ENCODE results near the gene ZNF587.
A peak's percentile ranks its signal among the peaks of the same experiment; 100 is the strongest.
"Not testable (repeated sequence)": the region's sequence is repeated elsewhere in the genome, so short reads cannot be mapped to it uniquely, and the experiment has no call there.

ZNF587 gene

GRCh38 chr19:57849666-57850473 is at the start of gene ZNF587:
Gene ZNF587 (plus strand): TSS chr19:57849859. CDS start chr19:57850039, 180 bp downstream.
- Mint-ChIP-seq H3K4me3 (peak within 1 kb of the TSS; percentile 86), H3K36me3 (ENCODE audit: low read depth) (peaks cover 50% of the 10 kb centered on the region), H3K4me1 (ENCODE audit: low read depth) (peaks cover 16% of the 10 kb centered on the region), H3K27ac (peak within 1 kb of the TSS; percentile 87)
- H3K27me3 Mint-ChIP-seq (ENCODE audit: low read depth); H3K9me3 Mint-ChIP-seq: not testable (repeated sequence)

GRCh38 chr19:57800696-57801095 is 49.0 kb upstream of the ZNF587 start:
- Mint-ChIP-seq H3K27ac (no peak overlapping the region), H3K36me3 (ENCODE audit: low read depth) (peaks cover 46% of the 10 kb centered on the region), H3K4me1 (ENCODE audit: low read depth) (peaks cover 19% of the 10 kb centered on the region), H3K27me3 (ENCODE audit: low read depth) (no peaks in the 10 kb centered on the region), H3K9me3 (peaks cover 1% of the 10 kb centered on the region), H3K4me3 (no peak overlapping the region)

DNA sequence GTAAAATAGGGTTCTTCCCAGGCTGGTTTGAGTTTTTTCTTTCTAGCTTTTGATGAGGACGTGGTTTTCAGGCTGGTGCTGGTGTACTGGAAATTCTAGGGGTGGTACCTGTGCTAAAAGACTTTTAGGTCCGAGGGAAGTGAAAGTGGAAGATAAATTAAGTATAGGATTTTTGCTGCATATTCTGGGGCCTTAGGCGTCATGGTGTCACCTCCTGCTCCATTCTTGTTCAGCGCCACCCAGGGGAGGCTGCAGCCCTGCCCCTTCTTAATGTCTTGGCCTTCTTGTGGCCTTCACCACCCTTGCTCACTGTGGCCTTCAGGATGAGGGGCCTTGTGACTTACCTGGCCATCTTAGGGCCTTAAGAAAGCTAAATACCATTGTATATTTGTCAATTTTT is 47.4 kb upstream of the ZNF587 start:
- H3K4me3 Mint-ChIP-seq = no peak overlapping the region
- no peaks in the 10 kb centered on the region for H3K27me3 Mint-ChIP-seq (ENCODE audit: low read depth)
- H3K4me1 Mint-ChIP-seq (ENCODE audit: low read depth) = peaks cover 19% of the 10 kb centered on the region
- H3K36me3 Mint-ChIP-seq (ENCODE audit: low read depth) = peaks cover 44% of the 10 kb centered on the region
- no peak overlapping the region for H3K27ac Mint-ChIP-seq
- no peaks in the 10 kb centered on the region for H3K9me3 Mint-ChIP-seq

GRCh38 chr19:57803265-57803593 is 46.4 kb upstream of the ZNF587 start:
- peak overlapping the region; percentile 73 for H3K4me3 Mint-ChIP-seq
- H3K27me3 Mint-ChIP-seq (ENCODE audit: low read depth) = no peaks in the 10 kb centered on the region
- peaks cover 19% of the 10 kb centered on the region for H3K4me1 Mint-ChIP-seq (ENCODE audit: low read depth)
- H3K9me3 Mint-ChIP-seq = no peaks in the 10 kb centered on the region
- peaks cover 51% of the 10 kb centered on the region for H3K36me3 Mint-ChIP-seq (ENCODE audit: low read depth)
- peak overlapping the region; percentile 50 for H3K27ac Mint-ChIP-seq

DNA sequence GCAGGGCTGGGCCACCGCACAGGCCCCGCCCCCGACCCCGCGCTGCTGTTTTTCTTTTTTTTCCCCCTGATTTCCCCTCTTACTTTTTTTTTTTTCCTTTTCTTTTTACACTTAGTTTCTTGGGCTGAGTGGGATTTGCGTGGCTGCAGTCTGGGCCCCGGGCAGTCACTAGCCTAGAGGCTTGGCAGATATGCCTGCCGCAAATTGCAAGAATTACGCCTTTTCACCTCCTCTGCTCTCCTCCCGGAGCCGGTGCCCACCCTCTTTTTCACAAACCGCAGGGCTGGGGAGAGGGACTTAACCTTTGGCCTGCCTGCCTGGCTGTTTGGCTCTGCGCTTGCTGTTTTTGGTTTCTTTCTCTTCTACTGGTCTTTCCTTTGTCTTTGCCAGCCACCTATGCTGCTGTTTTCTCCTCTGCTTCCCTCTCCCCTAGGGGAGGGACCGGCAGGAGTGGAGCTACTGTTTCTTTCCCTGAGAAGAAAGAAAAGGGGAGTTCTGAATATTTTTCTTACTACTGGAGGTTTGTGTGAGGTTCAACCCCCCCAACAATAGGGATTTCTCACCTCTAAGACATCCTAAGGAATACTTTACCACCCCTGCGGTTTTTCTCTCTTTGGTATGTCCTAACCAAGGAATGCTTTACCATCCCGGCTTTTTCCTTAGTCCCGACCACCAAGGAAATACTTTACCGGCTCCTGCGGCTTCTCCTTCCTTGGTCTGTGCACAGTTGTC is 45.9 kb upstream of the ZNF587 start:
- Mint-ChIP-seq H3K27ac (peak overlapping the region; percentile 50), H3K36me3 (ENCODE audit: low read depth) (peaks cover 56% of the 10 kb centered on the region), H3K4me1 (ENCODE audit: low read depth) (peaks cover 19% of the 10 kb centered on the region), H3K4me3 (peak overlapping the region; percentile 73), H3K27me3 (ENCODE audit: low read depth) (no peaks in the 10 kb centered on the region), H3K9me3 (no peaks in the 10 kb centered on the region)

GRCh38 chr19:57807541-57807940 is 42.1 kb upstream of the ZNF587 start:
- H3K27me3 Mint-ChIP-seq (ENCODE audit: low read depth) = no peaks in the 10 kb centered on the region
- no peak overlapping the region for H3K4me3 Mint-ChIP-seq
- peaks cover 58% of the 10 kb centered on the region for H3K36me3 Mint-ChIP-seq (ENCODE audit: low read depth)
- peaks cover 17% of the 10 kb centered on the region for H3K4me1 Mint-ChIP-seq (ENCODE audit: low read depth)
- H3K9me3 Mint-ChIP-seq = no peaks in the 10 kb centered on the region
- no peak overlapping the region for H3K27ac Mint-ChIP-seq

DNA sequence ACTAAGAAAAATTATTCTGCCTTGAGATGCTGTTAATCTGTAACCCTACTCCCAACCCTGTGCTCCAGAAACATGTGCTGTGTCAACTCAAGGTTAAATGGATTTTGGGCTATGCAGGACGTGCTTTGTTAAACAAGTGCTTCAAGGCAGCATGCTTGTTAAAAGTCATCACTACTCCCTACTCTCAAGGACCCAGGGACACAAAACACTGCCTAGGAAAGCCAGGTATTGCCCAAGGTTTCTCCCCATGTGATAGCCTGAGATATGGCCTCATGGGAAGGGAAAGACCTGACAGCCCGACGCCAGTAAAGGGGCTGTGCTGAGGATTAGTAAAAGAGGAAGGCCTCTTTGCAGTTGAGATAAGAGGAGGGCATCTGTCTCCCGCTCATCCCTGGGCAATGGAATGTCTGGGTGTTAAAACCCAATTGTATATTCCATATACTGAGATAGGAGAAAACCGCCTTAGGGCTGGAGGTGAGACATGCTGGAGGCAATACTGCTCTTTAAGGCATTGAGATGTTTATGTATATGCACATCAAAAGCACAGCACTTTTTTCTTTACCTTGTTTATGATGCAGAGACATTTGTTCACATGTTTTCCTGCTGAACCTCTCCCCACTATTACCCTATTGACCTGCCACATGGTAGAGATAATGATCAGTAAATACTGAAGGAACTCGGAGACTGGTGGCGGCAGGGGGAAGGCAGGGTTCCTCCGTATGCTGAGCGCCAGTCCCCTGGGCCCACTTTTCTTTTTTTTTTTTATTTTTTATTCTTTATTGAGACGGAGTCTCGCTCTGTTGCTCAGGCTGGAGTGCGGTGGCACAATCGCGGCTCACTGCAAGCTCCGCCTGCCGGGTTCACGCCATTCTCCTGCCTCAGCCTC is 39.0 kb upstream of the ZNF587 start:
- not testable (repeated sequence) for H3K9me3 Mint-ChIP-seq; H3K27me3 Mint-ChIP-seq (ENCODE audit: low read depth); H3K4me3 Mint-ChIP-seq; H3K27ac Mint-ChIP-seq
- Mint-ChIP-seq H3K36me3 (ENCODE audit: low read depth) (peaks cover 41% of the 10 kb centered on the region), H3K4me1 (ENCODE audit: low read depth) (peaks cover 28% of the 10 kb centered on the region)

GRCh38 chr19:57812226-57812625 is 37.4 kb upstream of the ZNF587 start:
- H3K4me1 Mint-ChIP-seq (ENCODE audit: low read depth) = peaks cover 31% of the 10 kb centered on the region
- H3K9me3 Mint-ChIP-seq = no peaks in the 10 kb centered on the region

GRCh38 chr19:57812975-57813820 is 36.5 kb upstream of the ZNF587 start:
- not testable (repeated sequence) for H3K27me3 Mint-ChIP-seq (ENCODE audit: low read depth); H3K9me3 Mint-ChIP-seq
- peak overlapping the region; percentile 75 for H3K4me3 Mint-ChIP-seq
- H3K4me1 Mint-ChIP-seq (ENCODE audit: low read depth) = peaks cover 31% of the 10 kb centered on the region
- peaks cover 25% of the 10 kb centered on the region for H3K36me3 Mint-ChIP-seq (ENCODE audit: low read depth)
- H3K27ac Mint-ChIP-seq = peak overlapping the region; percentile 75

More at GRCh38 chr19:57812226-57812625, 37.4 kb upstream of the ZNF587 start:
- Mint-ChIP-seq H3K27ac (peak overlapping the region; percentile 43), H3K36me3 (ENCODE audit: low read depth) (peaks cover 32% of the 10 kb centered on the region), H3K4me3 (peak overlapping the region; percentile 51), H3K27me3 (ENCODE audit: low read depth) (no peaks in the 10 kb centered on the region)

GRCh38 chr19:57813919-57814504 is 35.6 kb upstream of the ZNF587 start:
- H3K4me1 Mint-ChIP-seq (ENCODE audit: low read depth) = peaks cover 35% of the 10 kb centered on the region
- peak overlapping the region; percentile 94 for H3K4me3 Mint-ChIP-seq
- no peaks in the 10 kb centered on the region for H3K27me3 Mint-ChIP-seq (ENCODE audit: low read depth)
- peak overlapping the region; percentile 93 for H3K27ac Mint-ChIP-seq
- H3K9me3 Mint-ChIP-seq = no peaks in the 10 kb centered on the region
- H3K36me3 Mint-ChIP-seq (ENCODE audit: low read depth) = peaks cover 19% of the 10 kb centered on the region

DNA sequence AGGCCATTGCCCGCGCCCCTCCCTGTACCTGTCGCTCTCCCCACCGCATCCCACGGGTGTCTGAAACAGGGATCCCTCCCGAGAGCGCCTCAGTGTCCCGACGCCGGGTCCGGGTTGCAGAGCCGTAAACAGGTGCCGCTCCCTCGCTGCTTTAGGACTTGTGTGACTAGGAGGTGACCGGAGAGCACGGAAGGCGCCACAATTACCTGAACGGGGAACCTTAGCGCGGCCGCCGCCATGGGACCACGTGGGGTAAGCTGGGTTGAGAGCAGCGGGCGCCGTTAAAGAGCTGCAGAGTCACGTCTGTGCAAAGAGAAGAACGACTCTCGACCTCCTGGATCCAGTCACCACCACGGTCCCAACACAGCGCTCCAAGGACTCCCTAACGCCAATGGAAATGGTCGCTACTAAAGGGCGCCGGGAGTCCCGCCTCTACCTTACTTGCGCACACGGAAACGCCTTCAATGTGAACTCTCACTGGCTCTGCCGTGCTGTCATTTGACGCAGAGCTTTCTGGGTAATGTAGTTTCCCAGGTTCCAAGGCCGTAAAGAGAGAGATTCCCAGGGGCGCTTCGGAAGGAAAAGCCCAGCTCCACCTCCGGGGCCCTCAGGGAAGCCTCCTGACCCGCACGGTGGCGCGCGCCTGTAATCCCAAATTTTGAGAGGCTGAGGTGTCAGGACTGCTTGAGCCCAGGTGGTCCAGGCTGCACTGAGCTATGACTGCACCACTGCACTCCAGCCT is 35.0 kb upstream of the ZNF587 start, which contains the start of gene ZNF552:
ZNF552 (minus strand) TSS at position 409 of the 742 bp plus-strand sequence; CDS start at position 239, 170 bp downstream.
- Mint-ChIP-seq H3K9me3 (no peaks in the 10 kb centered on the region), H3K4me3 (peak within 1 kb of the TSS; percentile 94), H3K4me1 (ENCODE audit: low read depth) (peaks cover 35% of the 10 kb centered on the region), H3K27me3 (ENCODE audit: low read depth) (no peaks in the 10 kb centered on the region), H3K36me3 (ENCODE audit: low read depth) (peaks cover 14% of the 10 kb centered on the region), H3K27ac (peak within 1 kb of the TSS; percentile 93)

- peak overlapping the region; percentile 93 for H3K27ac Mint-ChIP-seq
- H3K27me3 Mint-ChIP-seq (ENCODE audit: low read depth) = no peaks in the 10 kb centered on the region
- H3K4me3 Mint-ChIP-seq = peak overlapping the region; percentile 94
- H3K4me1 Mint-ChIP-seq (ENCODE audit: low read depth) = peaks cover 40% of the 10 kb centered on the region
- peaks cover 10% of the 10 kb centered on the region for H3K36me3 Mint-ChIP-seq (ENCODE audit: low read depth)
- no peaks in the 10 kb centered on the region for H3K9me3 Mint-ChIP-seq
Measured at GRCh38 chr19:57815247-57816075, 34.2 kb upstream of the ZNF587 start.
